ENCODE results near the gene ACTL9. TPM values are rescaled to one million over a fixed set of nuclear protein-coding genes. Genes with fewer than 3 reads are reported as not detected.

Gene ACTL9
- total and polyA plus RNA-seq, 10 of the 15 experiments (the other 5 are each of a cell fraction or from before 2014, with no cell fraction given), result not detected

- FAIRE-seq (no peak), DNase-seq (ENCODE audit: low read depth, low spot score) (no peak), ATAC-seq (no peak)
- Histone ChIP-seq H3K4me3 (no peak overlapping the region), H2AFZ (ENCODE audit: control insufficient read depth, low read depth, low read length) (no peak overlapping the region), H3K27me3 (replicated peaks in 1 of 2; ENCODE audit: control insufficient read depth in 2 of 2, insufficient read depth in 2 of 2, low read length in 1 of 2) (no peaks in the 10 kb centered on the region), H3K9ac (ENCODE audit: control insufficient read depth, insufficient read depth, low read length) (no peak overlapping the region), H3K79me2 (ENCODE audit: control insufficient read depth, insufficient read depth, low read length) (no peaks in the 10 kb centered on the region), H3K27ac (ENCODE audit: control insufficient read depth, insufficient read depth) (no peak overlapping the region), H3K4me1 (ENCODE audit: control insufficient read depth, insufficient read depth, low read length) (no peaks in the 10 kb centered on the region), H4K20me1 (ENCODE audit: control insufficient read depth, insufficient read depth) (no peaks in the 10 kb centered on the region), H3K9me3 (replicated peaks; ENCODE audit: control insufficient read depth, insufficient read depth, low read length) (no peaks in the 10 kb centered on the region), H3K36me3 (ENCODE audit: control insufficient read depth in 2 of 2, insufficient read depth in 2 of 2, low read length in 1 of 2) (no peaks in the 10 kb centered on the region), H3K4me2 (ENCODE audit: control insufficient read depth, insufficient read depth) (no peak overlapping the region)
- ChIA-PET CTCF (no interaction called here), SMC1A (ENCODE audit: uncharacterized antibody, unreplicated experiment) (no interaction called here), RAD21 (ENCODE audit: unreplicated experiment) (no interaction called here), POLR2A (no interaction called here)
- no TSS peak for BruUV-seq (replicated peaks)
- in situ Hi-C loops (cut with MboI), result no loop called here
- no peak for TF ChIP-seq TBL1XR1 (IDR thresholded peaks at IDR 0.05; ENCODE audit: low read depth, low read length)
- TF ChIP-seq E4F1 (IDR thresholded peaks at IDR 0.05; ENCODE audit: borderline replicate concordance, partially characterized antibody), result no peak
- TF ChIP-seq MEF2B (IDR thresholded peaks at IDR 0.05; ENCODE audit: partially characterized antibody, poor library complexity, severe bottlenecking), result no peak
- TF ChIP-seq EZH2 (IDR thresholded peaks at IDR 0.05; ENCODE audit: borderline replicate concordance, control insufficient read depth, low read depth, low read length), result no peak
- TF ChIP-seq HSF1 (IDR thresholded peaks at IDR 0.05; ENCODE audit: low read depth, low read length), result no peak
- no peak for TF ChIP-seq ATF3 (IDR thresholded peaks at IDR 0.05; ENCODE audit: borderline replicate concordance, extremely low read depth, low read depth, low read length)
- TF ChIP-seq, protein P1, sequence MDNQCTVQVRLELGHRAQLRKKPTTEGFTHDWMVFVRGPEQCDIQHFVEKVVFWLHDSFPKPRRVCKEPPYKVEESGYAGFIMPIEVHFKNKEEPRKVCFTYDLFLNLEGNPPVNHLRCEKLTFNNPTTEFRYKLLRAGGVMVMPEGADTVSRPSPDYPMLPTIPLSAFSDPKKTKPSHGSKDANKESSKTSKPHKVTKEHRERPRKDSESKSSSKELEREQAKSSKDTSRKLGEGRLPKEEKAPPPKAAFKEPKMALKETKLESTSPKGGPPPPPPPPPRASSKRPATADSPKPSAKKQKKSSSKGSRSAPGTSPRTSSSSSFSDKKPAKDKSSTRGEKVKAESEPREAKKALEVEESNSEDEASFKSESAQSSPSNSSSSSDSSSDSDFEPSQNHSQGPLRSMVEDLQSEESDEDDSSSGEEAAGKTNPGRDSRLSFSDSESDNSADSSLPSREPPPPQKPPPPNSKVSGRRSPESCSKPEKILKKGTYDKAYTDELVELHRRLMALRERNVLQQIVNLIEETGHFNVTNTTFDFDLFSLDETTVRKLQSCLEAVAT (IDR thresholded peaks at IDR 0.05), result no peak
- TF ChIP-seq PML (IDR thresholded peaks at IDR 0.05; ENCODE audit: low read length), result no peak
- TF ChIP-seq YY1 (IDR thresholded peaks at IDR 0.05; ENCODE audit: low read depth, low read length), result no peak
- no peak for TF ChIP-seq PKNOX1 (IDR thresholded peaks at IDR 0.05)
- TF ChIP-seq RAD51 (IDR thresholded peaks at IDR 0.05), result no peak
- TF ChIP-seq TARDBP (IDR thresholded peaks at IDR 0.05; ENCODE audit: borderline replicate concordance), result no peak
- TF ChIP-seq CHD2 (IDR thresholded peaks at IDR 0.05; ENCODE audit: borderline replicate concordance, low read depth, low read length), result no peak
- no peak for TF ChIP-seq SREBF1 (IDR thresholded peaks at IDR 0.05; ENCODE audit: low read length)
- no peak for TF ChIP-seq SUZ12 (IDR thresholded peaks at IDR 0.05; ENCODE audit: unreplicated experiment)
- 29% methylated on average over 6 of the region's 6 CpGs for WGBS (ENCODE audit: insufficient coverage, insufficient replicate concordance, low lambda C conversion rate, missing lambda C conversion rate)
- intact Hi-C loops (cut with micrococcal nuclease; ENCODE audit: unreplicated experiment), result no loop called here
These were observed 50.4 kb downstream of the ACTL9 start for GRCh38 chr19:8648240-8648639.

All from GM12878 (cell line).